H9 (cell line): ENCODE data around the gene ZNF341. TPM values are rescaled to one million over a fixed set of nuclear protein-coding genes. Genes with fewer than 3 reads are reported as not detected.

ENCODE experiments used
- DNase-seq: peaks from one replicate; pipeline ENCODE4 v3.0.0-alpha.2; 2017
- H2AFZ ChIP-seq: one replicate; pipeline ENCODE4 v1.6.1; 2013; ENCODE audit warnings: mild to moderate bottlenecking, low read length, control low read depth, moderate library complexity
- H2AK5ac ChIP-seq: 2 replicates; pipeline ENCODE4 v1.6.1; 2013; ENCODE audit warnings: low read length, control low read depth, mixed read lengths; ENCODE audit not compliant: insufficient read length
- H2BK120ac ChIP-seq: one replicate; pipeline ENCODE4 v1.6.1; 2013; ENCODE audit warnings: low read depth, mild to moderate bottlenecking, low read length, control low read depth, inconsistent platforms; ENCODE audit not compliant: poor library complexity, severe bottlenecking
- H2BK12ac ChIP-seq: 2 replicates; pipeline ENCODE4 v1.6.1; 2013; ENCODE audit warnings: low read length, control low read depth, mixed read lengths, low read depth; ENCODE audit not compliant: insufficient read length
- H2BK15ac ChIP-seq: 2 replicates; pipeline ENCODE4 v1.6.1; 2013; ENCODE audit warnings: low read depth, low read length, control low read depth
- H2BK20ac ChIP-seq: one replicate; pipeline ENCODE4 v1.6.1; 2013; ENCODE audit warnings: low read depth, mild to moderate bottlenecking, low read length, control low read depth, inconsistent platforms; ENCODE audit not compliant: poor library complexity, severe bottlenecking
- H2BK5ac ChIP-seq: 2 replicates; pipeline ENCODE4 v1.6.1; 2013; ENCODE audit warnings: low read length, control low read depth, mixed read lengths; ENCODE audit not compliant: insufficient read length
- H3K14ac ChIP-seq: 2 replicates; pipeline ENCODE4 v1.6.1; 2013; ENCODE audit warnings: low read length, control low read depth; ENCODE audit not compliant: insufficient read depth
- H3K18ac ChIP-seq: 2 replicates; pipeline ENCODE4 v1.6.1; 2013; ENCODE audit warnings: low read depth, mild to moderate bottlenecking, mixed read lengths, low read length, control low read depth; ENCODE audit not compliant: insufficient read length
- H3K23ac ChIP-seq: 2 replicates; pipeline ENCODE4 v1.6.1; 2013; ENCODE audit warnings: low read length, control low read depth, mixed read lengths, low read depth; ENCODE audit not compliant: insufficient read length
- H3K23me2 ChIP-seq: 2 replicates; pipeline ENCODE4 v1.6.1; 2013; ENCODE audit warnings: low read depth, mild to moderate bottlenecking, mixed read lengths, low read length, control low read depth; ENCODE audit not compliant: insufficient read length, poor library complexity, severe bottlenecking
- H3K27ac ChIP-seq: 2 replicates; pipeline ENCODE4 v1.5.1; 2013; ENCODE audit warnings: low read length, control low read depth, mixed read lengths, low read depth; ENCODE audit not compliant: insufficient read length
- H3K27me3 ChIP-seq: 2 replicates; pipeline ENCODE4 v1.6.1; 2013; ENCODE audit warnings: low read length, control low read depth, inconsistent platforms; ENCODE audit not compliant: insufficient read depth
- H3K4ac ChIP-seq: 2 replicates; pipeline ENCODE4 v1.6.1; 2013; ENCODE audit warnings: low read depth, mild to moderate bottlenecking, control low read depth, inconsistent platforms, low read length, moderate library complexity
- H3K4me1 ChIP-seq: 2 replicates; pipeline ENCODE4 v1.6.1; 2013; ENCODE audit warnings: low read length, control low read depth, inconsistent platforms; ENCODE audit not compliant: insufficient read depth
- H3K4me2 ChIP-seq: 2 replicates; pipeline ENCODE4 v1.6.1; 2013; ENCODE audit warnings: low read length, control low read depth, mixed read lengths; ENCODE audit not compliant: insufficient read length, insufficient read depth
- H3K56ac ChIP-seq: 2 replicates; pipeline ENCODE4 v1.6.1; 2013; ENCODE audit warnings: low read depth, mild to moderate bottlenecking, mixed read lengths, low read length, control low read depth; ENCODE audit not compliant: insufficient read length
- H3K79me1 ChIP-seq: 2 replicates; pipeline ENCODE4 v1.6.1; 2013; ENCODE audit warnings: low read depth, mild to moderate bottlenecking, moderate library complexity, low read length, control low read depth, inconsistent platforms; ENCODE audit not compliant: insufficient read depth, poor library complexity, severe bottlenecking
- H3K79me2 ChIP-seq: 2 replicates; pipeline ENCODE4 v1.6.1; 2013; ENCODE audit warnings: low read length, control low read depth, inconsistent platforms; ENCODE audit not compliant: insufficient read depth
- H3K9ac ChIP-seq: 2 replicates; pipeline ENCODE4 v1.6.1; 2013; ENCODE audit warnings: low read length, control low read depth, mixed read lengths; ENCODE audit not compliant: insufficient read length; ENCODE audit errors: extremely low read depth
- H3K9me3 ChIP-seq: one replicate; pipeline ENCODE4 v1.6.1; 2013; ENCODE audit warnings: low read depth, low read length, inconsistent platforms; ENCODE audit not compliant: control insufficient read depth
- H3T11ph ChIP-seq: one replicate; pipeline ENCODE4 v1.6.1; 2013; ENCODE audit warnings: mild to moderate bottlenecking, low read length, control low read depth, inconsistent platforms
- H4K20me1 ChIP-seq: one replicate; pipeline ENCODE4 v1.6.1; 2013; ENCODE audit not compliant: control insufficient read depth, insufficient read length, insufficient read depth
- H4K5ac ChIP-seq: 2 replicates; pipeline ENCODE4 v1.6.1; 2013; ENCODE audit warnings: low read depth, mild to moderate bottlenecking, mixed read lengths, low read length, control low read depth; ENCODE audit not compliant: insufficient read length
- H4K8ac ChIP-seq: replicated peaks from 2 replicates; pipeline ENCODE4 v1.6.1; 2013; ENCODE audit warnings: low read length, control low read depth, mixed read lengths, low read depth; ENCODE audit not compliant: insufficient read length
- H4K91ac ChIP-seq: 2 replicates; pipeline ENCODE4 v1.6.1; 2013; ENCODE audit warnings: low read depth, mild to moderate bottlenecking, moderate library complexity, mixed read lengths, low read length, control low read depth; ENCODE audit not compliant: insufficient read length
- H3K27ac Mint-ChIP-seq, 3 experiments: 2 replicates in 2 of 3; 3 replicates in 1 of 3; pipeline ENCODE4 v1.8.0; 2020 to 2021; ENCODE audit warnings: mixed read lengths in 3 of 3, mild to moderate bottlenecking in 1 of 3, moderate library complexity in 1 of 3
- H3K27me3 Mint-ChIP-seq: 2 replicates; pipeline ENCODE4 v1.8.0; 2021; ENCODE audit warnings: low read depth, mild to moderate bottlenecking, moderate library complexity, mixed read lengths
- H3K36me3 Mint-ChIP-seq, 3 experiments: 2 replicates in 2 of 3; 3 replicates in 1 of 3; pipeline ENCODE4 v1.8.0; 2020 to 2021; ENCODE audit warnings: low read depth in 3 of 3, mixed read lengths in 3 of 3; ENCODE audit not compliant: insufficient read depth in 1 of 3
- H3K4me1 Mint-ChIP-seq, 2 experiments: 2 replicates each; pipeline ENCODE4 v1.8.0; 2020; ENCODE audit warnings: mixed read lengths in 2 of 2
- H3K4me3 Mint-ChIP-seq, 2 experiments: 2 replicates in 1 of 2; 3 replicates in 1 of 2; pipeline ENCODE4 v1.8.0; 2020 to 2021; ENCODE audit warnings: mild to moderate bottlenecking in 2 of 2, mixed read lengths in 2 of 2, moderate library complexity in 1 of 2
- H3K9me3 Mint-ChIP-seq, 2 experiments: 2 replicates in 1 of 2; 3 replicates in 1 of 2; pipeline ENCODE4 v1.8.0; 2020; ENCODE audit warnings: mild to moderate bottlenecking in 2 of 2, mixed read lengths in 2 of 2, moderate library complexity in 1 of 2
- WGBS: extraction: QIAGEN DNeasy Blood & Tissue Kit; methylation state at CpG from one replicate; pipeline ENCODE4 v1.1.7; 2013; ENCODE audit warnings: missing lambda C conversion rate, low lambda C conversion rate, mixed read lengths; ENCODE audit not compliant: insufficient read length; ENCODE audit errors: extremely low coverage; 5-methylcytosine and 5-hydroxymethylcytosine counted together
- total RNA-seq: library from RNA; stranded (reverse); gene quantifications from 2 replicates; pipeline ENCODE4 v1.2.1, GENCODE V29; 2021
- TF ChIP-seq, protein P1 (sequence below): fragments of 200-600 bp; sonication (generic); conservative IDR thresholded peaks from 3 replicates; pipeline ENCODE4 v1.8.0; 2021; ENCODE audit warnings: antibody characterized with exemption, mild to moderate bottlenecking

The ZNF341 gene
- total RNA-seq, 1 experiment from 2014 or later = 5.2 TPM

- Mint-ChIP-seq H3K4me1 (peaks cover 24 to 36% of the 10 kb centered on the region in 2 experiments), H3K9me3 (no peaks in the 10 kb centered on the region), H3K36me3 (no peaks in the 10 kb centered on the region; a peak in 2 of 7 replicates), H3K4me3 (no peak overlapping the region), H3K27ac (no peak overlapping the region), H3K27me3 (no peaks in the 10 kb centered on the region)
- DNase-seq = no peak
- Histone ChIP-seq H2BK15ac (no peak overlapping the region), H4K20me1 (no peaks in the 10 kb centered on the region), H4K5ac (no peak overlapping the region), H2AK5ac (no peak overlapping the region), H3K56ac (no peak overlapping the region), H2BK5ac (no peak overlapping the region), H3T11ph (no peak overlapping the region), H3K27ac (no peak overlapping the region), H3K18ac (no peak overlapping the region), H3K27me3 (no peaks in the 10 kb centered on the region), H3K4me2 (no peak overlapping the region), H4K8ac (no peak overlapping the region), H3K79me1 (peaks cover 6% of the 10 kb centered on the region), H2BK12ac (no peak overlapping the region), H2BK120ac (no peak overlapping the region), H3K14ac (no peak overlapping the region), H3K9ac (no peak overlapping the region), H3K23me2 (peaks cover 6% of the 10 kb centered on the region), H3K79me2 (peaks cover 12% of the 10 kb centered on the region; the same call in 1 of the 2 replicates), H4K91ac (no peak overlapping the region), H3K23ac (no peak overlapping the region), H2BK20ac (no peak overlapping the region), H2AFZ (no peak overlapping the region), H3K4ac (no peak overlapping the region), H3K9me3 (no peaks in the 10 kb centered on the region), H3K4me1 (no peaks in the 10 kb centered on the region)
- TF ChIP-seq, protein P1, sequence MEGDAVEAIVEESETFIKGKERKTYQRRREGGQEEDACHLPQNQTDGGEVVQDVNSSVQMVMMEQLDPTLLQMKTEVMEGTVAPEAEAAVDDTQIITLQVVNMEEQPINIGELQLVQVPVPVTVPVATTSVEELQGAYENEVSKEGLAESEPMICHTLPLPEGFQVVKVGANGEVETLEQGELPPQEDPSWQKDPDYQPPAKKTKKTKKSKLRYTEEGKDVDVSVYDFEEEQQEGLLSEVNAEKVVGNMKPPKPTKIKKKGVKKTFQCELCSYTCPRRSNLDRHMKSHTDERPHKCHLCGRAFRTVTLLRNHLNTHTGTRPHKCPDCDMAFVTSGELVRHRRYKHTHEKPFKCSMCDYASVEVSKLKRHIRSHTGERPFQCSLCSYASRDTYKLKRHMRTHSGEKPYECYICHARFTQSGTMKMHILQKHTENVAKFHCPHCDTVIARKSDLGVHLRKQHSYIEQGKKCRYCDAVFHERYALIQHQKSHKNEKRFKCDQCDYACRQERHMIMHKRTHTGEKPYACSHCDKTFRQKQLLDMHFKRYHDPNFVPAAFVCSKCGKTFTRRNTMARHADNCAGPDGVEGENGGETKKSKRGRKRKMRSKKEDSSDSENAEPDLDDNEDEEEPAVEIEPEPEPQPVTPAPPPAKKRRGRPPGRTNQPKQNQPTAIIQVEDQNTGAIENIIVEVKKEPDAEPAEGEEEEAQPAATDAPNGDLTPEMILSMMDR = no peak
- no CpG with 5 or more reads among the region's 5 CpGs for WGBS
Measured at GRCh38 chr20:33817411-33817810, 85.6 kb downstream of the ZNF341 start.
